Bronchial epithelial cell (primary cell): Measurements from ENCODE around the gene HIVEP1. TPM values are rescaled to one million over a fixed set of nuclear protein-coding genes. Genes with fewer than 3 reads are reported as not detected.
A peak's percentile ranks its signal among the peaks of the same experiment; 100 is the strongest.

Experiments used
- DNase-seq: peaks from one replicate; pipeline ENCODE4 v3.0.0-alpha.2; 2010; ENCODE audit warnings: low read depth
- FAIRE-seq: peaks from 2 replicates; lab custom pipeline; 2011; peaks lifted over from hg19 to GRCh38; lab: Jason Lieb, UNC
- H3K27me3 ChIP-seq: 2 replicates; pipeline ENCODE4 v1.5.1; 2011; ENCODE audit warnings: low read length; ENCODE audit not compliant: control insufficient read depth, insufficient read depth
- H3K36me3 ChIP-seq: 2 replicates; pipeline ENCODE4 v1.5.1; 2011; ENCODE audit warnings: low read length; ENCODE audit not compliant: control insufficient read depth, insufficient read depth
- H3K4me3 ChIP-seq: 2 replicates; pipeline ENCODE4 v1.5.1; 2011; ENCODE audit warnings: mild to moderate bottlenecking, low read depth, low read length, control low read depth
- CTCF ChIP-seq: IDR thresholded peaks from 2 replicates; pipeline ENCODE4 v1.5.1; 2011; ENCODE audit warnings: mild to moderate bottlenecking, moderate library complexity, low read length, control low read depth, inconsistent platforms; ENCODE audit not compliant: insufficient read depth, severe bottlenecking
- total RNA-seq: library from RNA; depleted of rRNA; stranded (reverse); fragments of >200 nt; gene quantifications from 2 replicates; pipeline ENCODE4 v1.2.1, GENCODE V29; 2014

Gene HIVEP1
- total RNA-seq, 1 donor from 2014 or later = 6.8 TPM

- FAIRE-seq (no peak), DNase-seq (no peak)
- H3K27me3 ChIP-seq = no peaks in the 10 kb centered on the region
- no peak for TF ChIP-seq CTCF
- peaks cover 13% of the 10 kb centered on the region for H3K36me3 ChIP-seq
- H3K4me3 ChIP-seq = no peak overlapping the region
Measured at GRCh38 chr6:12158686-12159415, 146.7 kb downstream of the HIVEP1 start.

GRCh38 chr6:12160326-12160725, 148.2 kb downstream of the HIVEP1 start:
- FAIRE-seq (no peak), DNase-seq (no peak)
- H3K27me3 ChIP-seq = no peaks in the 10 kb centered on the region
- H3K36me3 ChIP-seq = peaks cover 15% of the 10 kb centered on the region
- H3K4me3 ChIP-seq = no peak overlapping the region
- no peak for TF ChIP-seq CTCF

GRCh38 chr6:12162213-12162612, 150.1 kb downstream of the HIVEP1 start:
- no peaks in the 10 kb centered on the region for H3K27me3 ChIP-seq
- DNase-seq (no peak), FAIRE-seq (no peak)

GRCh38 chr6:12163149-12163548, 151.0 kb downstream of the HIVEP1 start:
- TF ChIP-seq CTCF = no peak
- H3K4me3 ChIP-seq = no peak overlapping the region
- no peaks in the 10 kb centered on the region for H3K27me3 ChIP-seq
- FAIRE-seq = no peak
- DNase-seq = no peak
- H3K36me3 ChIP-seq = peaks cover 15% of the 10 kb centered on the region

More at GRCh38 chr6:12162213-12162612, 150.1 kb downstream of the HIVEP1 start:
- Histone ChIP-seq H3K36me3 (peaks cover 15% of the 10 kb centered on the region), H3K4me3 (no peak overlapping the region)
- TF ChIP-seq CTCF = no peak

GRCh38 chr6:12163744-12164507, 151.8 kb downstream of the HIVEP1 start:
- Histone ChIP-seq H3K27me3 (no peaks in the 10 kb centered on the region), H3K36me3 (peaks cover 15% of the 10 kb centered on the region), H3K4me3 (no peak overlapping the region)
- no peak for TF ChIP-seq CTCF
- FAIRE-seq = peak; percentile 13
- no peak for DNase-seq

- Histone ChIP-seq H3K36me3 (peaks cover 15% of the 10 kb centered on the region), H3K4me3 (no peak overlapping the region), H3K27me3 (no peaks in the 10 kb centered on the region)
- TF ChIP-seq CTCF = no peak
- DNase-seq = no peak
- no peak for FAIRE-seq
Measured at GRCh38 chr6:12164508-12164770, 152.3 kb downstream of the HIVEP1 start.
